Renal pelvis (tissue), 4 donors: ENCODE results near the gene FOXO3. TPM values are rescaled to one million over a fixed set of nuclear protein-coding genes. Genes with fewer than 3 reads are reported as not detected.
"Not testable (repeated sequence)": the region's sequence is repeated elsewhere in the genome, so short reads cannot be mapped to it uniquely, and the experiment has no call there.

Experiments used
- DNase-seq: peaks from one replicate; pipeline ENCODE4 v3.0.0-alpha.2; 2013
- polyA plus RNA-seq, 3 donors: library from polyadenylated mRNA; unstranded; fragments of 120-200 nt; gene quantifications; one replicate each; pipeline ENCODE4 v1.2.1, GENCODE V29; 2013; ENCODE audit not compliant: insufficient read length in 3 of 3

FOXO3 gene
- polyA plus RNA-seq, 3 donors, result 41.4 to 48.3 (median 46.6) TPM

DNA sequence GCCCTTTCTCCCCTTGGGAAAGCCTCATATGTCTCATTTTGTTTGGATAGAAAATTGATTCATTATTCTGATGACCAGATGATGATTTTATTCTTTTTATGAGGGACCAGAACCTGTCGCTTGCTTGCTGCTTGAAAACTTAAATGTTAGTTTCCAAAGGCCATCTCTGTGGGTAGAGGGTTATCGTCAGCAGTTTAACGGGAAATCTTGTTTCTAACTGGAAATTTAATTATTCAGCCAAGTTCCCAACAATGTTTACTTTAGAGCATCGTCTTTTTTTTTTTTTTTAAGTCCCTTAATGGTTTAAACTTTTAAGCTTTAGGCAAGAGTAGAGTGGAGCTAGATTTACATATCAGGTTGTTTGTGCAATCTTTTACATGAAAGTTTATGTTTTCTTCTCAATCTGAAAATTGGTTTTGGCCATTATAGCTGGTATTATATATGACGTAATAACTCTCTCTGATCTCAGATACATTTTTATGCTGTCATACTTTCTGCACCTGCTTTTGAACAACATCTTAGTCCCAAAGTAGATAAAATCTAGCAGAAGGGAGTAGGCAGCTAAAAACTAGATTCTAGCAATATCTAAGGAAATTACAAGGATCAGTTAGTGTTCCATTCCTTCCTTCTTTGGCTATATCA lies 93.9 kb downstream of the FOXO3 start:
- DNase-seq, result no peak

- DNase-seq, result no peak
Observed at GRCh38 chr6:108655806-108656651, 95.3 kb downstream of the FOXO3 start.

DNA sequence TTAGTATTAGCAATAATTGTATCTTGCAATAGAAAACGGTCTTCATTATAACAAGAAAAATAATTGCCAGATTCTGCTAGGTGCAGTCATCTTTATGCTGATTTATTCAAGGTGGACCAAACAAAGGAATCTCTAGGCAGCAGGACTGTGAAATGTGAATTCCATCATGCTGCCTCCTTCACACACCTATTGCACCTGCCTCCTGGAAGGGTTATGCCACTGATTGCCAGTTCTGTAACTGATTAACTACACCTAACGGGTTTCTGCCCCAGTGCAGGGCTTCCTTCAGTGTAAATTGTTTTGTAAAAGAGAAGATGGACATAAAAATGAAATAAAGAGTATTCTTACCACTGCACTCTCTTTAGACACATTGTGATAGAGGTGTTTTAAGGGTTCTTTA lies 96.1 kb downstream of the FOXO3 start:
- DNase-seq, result no peak

- DNase-seq, result no peak
Observed at GRCh38 chr6:108658174-108658573, 97.5 kb downstream of the FOXO3 start.

GRCh38 chr6:108658785-108659184 lies 98.1 kb downstream of the FOXO3 start:
- not testable (repeated sequence) for DNase-seq

DNA sequence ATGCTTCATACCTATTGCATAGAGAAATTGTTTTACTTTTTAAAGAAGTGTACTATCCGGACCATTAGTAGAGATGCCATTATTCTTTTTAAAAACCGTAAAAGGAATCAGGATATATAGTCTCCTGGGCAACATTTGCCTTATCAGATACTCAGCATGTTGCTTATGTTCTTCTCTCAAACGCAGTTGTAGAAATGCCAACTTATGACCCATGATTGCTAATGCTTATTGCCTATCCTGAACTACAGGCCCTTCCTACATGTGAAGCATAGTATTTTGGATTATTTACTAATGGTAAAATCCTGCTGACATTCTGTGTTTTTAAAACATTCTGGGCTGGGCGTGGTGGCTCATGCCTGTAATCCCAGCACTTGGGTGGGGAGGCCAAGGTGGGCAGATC lies 99.5 kb downstream of the FOXO3 start:
- DNase-seq, result no peak

DNA sequence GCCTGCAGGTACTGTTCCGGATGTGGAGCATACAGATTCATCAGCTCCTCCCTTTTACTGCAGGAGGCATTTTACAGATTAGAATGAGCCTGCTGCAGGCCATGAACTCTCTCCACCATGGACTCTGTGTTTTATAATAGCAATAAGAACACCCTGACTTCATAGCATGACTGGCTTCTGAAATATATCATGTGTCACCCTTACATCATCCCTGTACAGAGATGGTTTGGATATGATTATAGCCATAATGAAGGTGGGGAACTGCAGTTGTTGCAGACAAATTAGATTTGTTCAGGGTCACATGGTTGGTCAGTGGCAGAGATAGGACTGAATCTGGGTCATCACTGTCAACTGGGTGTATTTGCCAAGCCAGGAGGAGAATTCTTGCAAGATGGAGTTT lies 100.7 kb downstream of the FOXO3 start:
- DNase-seq, result no peak

- DNase-seq, result no peak
Observed at GRCh38 chr6:108661982-108662381, 101.3 kb downstream of the FOXO3 start.

DNA sequence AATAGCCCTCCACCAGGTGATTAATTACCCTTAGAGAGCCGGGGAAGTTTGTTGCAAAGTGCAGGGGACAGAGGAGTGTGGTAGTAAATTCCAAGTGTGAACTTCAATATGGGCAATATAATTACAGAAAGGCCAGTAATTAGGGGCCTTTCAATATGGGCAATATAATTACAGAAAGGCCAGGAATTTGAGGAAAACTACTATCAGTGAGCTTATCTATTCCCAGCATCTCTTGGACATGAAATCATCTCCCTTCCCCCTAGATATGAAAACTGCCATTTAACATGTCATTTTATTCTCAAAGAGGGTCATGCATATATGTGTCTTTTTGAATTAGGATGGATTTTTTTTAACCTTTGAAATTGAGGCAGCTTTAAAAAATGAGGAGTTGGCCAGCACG lies 102.0 kb downstream of the FOXO3 start:
- no peak for DNase-seq

DNA sequence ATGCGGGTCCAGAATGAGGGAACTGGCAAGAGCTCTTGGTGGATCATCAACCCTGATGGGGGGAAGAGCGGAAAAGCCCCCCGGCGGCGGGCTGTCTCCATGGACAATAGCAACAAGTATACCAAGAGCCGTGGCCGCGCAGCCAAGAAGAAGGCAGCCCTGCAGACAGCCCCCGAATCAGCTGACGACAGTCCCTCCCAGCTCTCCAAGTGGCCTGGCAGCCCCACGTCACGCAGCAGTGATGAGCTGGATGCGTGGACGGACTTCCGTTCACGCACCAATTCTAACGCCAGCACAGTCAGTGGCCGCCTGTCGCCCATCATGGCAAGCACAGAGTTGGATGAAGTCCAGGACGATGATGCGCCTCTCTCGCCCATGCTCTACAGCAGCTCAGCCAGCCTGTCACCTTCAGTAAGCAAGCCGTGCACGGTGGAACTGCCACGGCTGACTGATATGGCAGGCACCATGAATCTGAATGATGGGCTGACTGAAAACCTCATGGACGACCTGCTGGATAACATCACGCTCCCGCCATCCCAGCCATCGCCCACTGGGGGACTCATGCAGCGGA lies 102.9 kb downstream of the FOXO3 start:
- DNase-seq, result not testable (repeated sequence)

GRCh38 chr6:108665495-108666196 lies 104.9 kb downstream of the FOXO3 start:
- DNase-seq, result no peak

DNA sequence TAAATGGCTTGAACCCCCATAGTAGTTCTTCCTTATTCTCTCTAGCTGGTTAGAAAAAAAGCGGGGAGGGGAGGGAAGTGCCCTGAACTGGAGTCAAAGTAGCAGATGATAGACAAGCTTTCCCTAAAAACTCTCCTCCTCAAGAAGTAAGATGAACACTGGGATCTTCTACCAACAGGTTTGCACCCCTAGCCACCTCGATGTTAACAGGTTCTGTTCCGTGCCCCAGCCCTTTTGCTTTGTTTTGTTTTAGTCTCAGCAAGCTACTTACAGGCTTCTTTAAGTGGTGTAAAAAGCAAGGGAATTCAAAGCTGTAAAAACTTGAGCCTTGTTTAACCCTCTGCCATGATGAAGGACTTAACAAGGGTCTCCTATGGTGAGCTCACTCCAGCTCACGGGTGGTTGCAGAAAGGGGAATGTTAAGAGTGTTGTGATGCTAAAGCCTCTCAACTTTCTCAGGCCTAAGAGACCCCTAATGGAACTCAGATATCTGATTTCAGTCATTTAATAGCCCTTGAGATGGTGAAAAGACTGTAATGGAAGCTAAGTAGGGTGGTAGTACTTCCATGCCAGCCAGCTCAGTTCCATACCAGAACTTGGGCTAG lies 106.0 kb downstream of the FOXO3 start:
- DNase-seq, result no peak

- no peak for DNase-seq
Observed at GRCh38 chr6:108667993-108668392, 107.3 kb downstream of the FOXO3 start.

DNA sequence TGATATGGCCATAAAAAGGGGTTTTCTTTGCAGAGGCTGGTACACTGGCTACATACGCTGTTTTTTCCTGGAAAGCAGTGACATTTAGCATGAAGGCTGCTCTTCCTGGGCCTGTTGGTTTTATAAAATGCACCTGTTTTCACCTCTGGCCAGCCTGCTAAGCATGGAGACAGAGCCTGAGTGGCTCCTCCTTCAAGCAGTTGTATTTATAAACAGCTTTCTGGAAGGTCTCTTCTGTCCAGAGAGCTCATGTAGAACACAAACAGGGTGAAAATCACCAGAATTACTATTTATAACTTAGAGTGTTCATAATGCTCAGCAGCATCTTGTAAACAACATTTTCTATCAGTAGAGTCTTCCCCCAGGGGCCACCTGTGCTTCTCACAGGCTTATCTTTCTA lies 109.0 kb downstream of the FOXO3 start:
- DNase-seq, result no peak

- no peak for DNase-seq
Observed at GRCh38 chr6:108671175-108671574, 110.5 kb downstream of the FOXO3 start.

DNA sequence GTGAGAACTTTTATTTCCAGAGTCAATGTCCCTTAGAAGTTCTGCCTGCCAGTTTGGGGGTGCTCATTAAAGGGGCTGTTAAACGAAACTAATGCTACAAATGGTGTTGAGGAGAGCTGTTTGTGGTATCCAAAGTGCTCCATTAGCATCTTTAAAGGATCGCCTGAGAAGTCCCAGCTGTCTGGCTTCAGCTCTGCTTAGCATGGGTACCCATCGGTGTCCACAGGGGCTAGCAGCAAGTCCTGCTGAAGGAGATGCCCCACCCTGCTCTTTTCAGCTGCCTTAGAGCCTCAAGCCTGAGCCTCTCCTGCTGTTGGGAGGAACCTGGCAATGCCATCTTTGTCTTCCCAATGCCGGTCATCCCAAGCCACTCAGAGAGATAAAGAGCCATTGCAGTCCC lies 111.1 kb downstream of the FOXO3 start:
- DNase-seq, result no peak

DNA sequence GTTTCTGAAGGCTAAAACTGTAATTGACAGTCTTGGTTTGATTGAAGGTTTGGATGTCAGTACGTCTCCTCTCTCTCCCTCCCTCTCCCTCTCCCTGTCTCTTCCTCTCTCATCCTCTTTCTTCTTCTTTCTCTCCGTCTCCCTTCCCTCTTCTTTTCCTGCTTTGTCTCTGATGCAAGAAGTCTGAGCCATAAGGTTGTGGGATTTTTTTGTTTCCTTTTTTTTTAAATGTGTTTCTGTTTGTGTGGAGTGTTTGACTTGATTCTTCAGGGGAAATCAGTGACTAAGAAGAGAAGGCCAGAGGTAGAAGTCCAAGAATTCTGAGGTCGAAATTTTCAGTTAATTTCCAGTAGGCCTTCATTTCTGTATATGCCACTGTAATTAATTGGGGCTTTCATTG lies 111.9 kb downstream of the FOXO3 start:
- DNase-seq, result no peak

GRCh38 chr6:108673153-108673552 lies 112.4 kb downstream of the FOXO3 start:
- no peak for DNase-seq

GRCh38 chr6:108673602-108674001 lies 112.9 kb downstream of the FOXO3 start:
- DNase-seq, result no peak

DNA sequence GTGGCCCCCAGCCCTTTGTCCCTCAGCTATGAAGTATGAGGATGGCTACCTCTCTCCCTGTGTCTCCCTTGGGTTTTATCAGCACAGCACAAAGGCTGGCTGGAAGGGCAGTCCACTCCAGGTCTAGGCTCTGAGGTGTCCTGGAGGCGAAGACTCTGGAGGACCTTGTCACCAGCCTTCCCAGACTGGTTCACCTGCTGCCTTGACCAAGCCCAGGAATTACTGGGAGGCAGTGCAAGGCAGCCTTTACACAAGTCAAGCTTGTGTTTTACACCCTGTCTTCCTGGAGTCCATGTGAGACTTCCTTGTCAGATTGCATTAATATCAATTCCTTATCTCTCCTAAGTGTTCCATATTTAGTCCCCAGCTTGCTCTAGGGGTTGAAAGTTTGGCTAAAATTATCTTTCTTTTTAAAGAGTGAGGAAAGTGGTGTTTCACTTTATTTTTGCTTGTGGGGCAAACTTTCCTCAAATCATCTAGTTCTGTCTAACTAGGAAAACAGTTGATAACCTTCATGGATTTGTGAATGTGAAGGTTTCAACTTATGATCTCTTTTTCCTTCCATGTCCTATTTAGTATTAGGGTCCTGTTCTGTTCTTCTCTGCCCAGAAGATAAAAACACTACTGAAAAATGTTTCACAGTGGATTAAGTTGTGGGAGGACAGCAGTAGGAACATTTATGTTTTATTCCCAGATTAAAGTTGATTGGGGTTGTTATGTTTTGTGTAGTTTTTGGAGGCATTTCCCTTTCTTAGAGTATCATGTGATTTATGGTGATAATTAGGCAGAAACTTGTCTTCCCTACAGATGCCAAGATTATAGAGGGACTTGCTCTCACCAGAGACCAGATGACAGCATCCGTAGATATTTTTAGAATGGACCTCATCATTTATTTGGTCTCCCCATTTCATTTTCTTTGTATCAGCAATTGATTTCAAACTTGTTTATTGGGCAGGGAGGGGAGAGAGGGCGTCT lies 114.8 kb downstream of the FOXO3 start:
- DNase-seq, result no peak

DNA sequence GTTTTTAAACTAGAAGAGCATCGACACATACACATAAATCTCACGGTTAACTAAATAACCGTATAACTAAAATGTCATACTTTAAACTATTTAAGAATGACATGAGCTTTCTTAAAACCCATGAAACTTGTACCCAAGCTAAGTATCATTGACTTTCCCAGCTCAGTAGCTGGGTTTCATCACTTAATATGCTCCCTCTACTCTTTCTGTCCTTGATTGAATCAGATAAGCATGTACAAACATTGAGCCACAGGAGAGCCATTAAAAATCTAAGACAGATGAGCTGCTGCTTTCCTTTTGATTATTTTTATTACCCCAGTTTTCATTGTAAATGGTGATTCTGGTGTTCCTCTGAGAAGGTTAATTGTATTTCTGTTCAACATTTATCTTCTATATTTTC lies 115.8 kb downstream of the FOXO3 start:
- DNase-seq, result no peak
